Activated T-helper 2 cell treated with anti-CD3 and anti-CD28 coated beads, Interferon-gamma antibody, Interleukin-2, Interleukin-4, amounts not matched to agents 10 μg/mL and 5 μg/mL and 100 μg/mL, durations not matched to agents 14 hours and 24 hours and 36 hours (primary cell): ENCODE data around the gene RHOV. TPM values are rescaled to one million over a fixed set of nuclear protein-coding genes. Genes with fewer than 3 reads are reported as not detected.

ENCODE experiments used
- DNase-seq: peaks from one replicate; pipeline ENCODE4 v3.0.0; 2021; ENCODE audit warnings: low spot score
- H3K27ac Mint-ChIP-seq: one replicate; pipeline ENCODE4 v1.8.0; 2021; ENCODE audit warnings: mixed read lengths
- H3K27me3 Mint-ChIP-seq: one replicate; pipeline ENCODE4 v1.8.0; 2021; ENCODE audit warnings: low read depth, mixed read lengths
- H3K36me3 Mint-ChIP-seq: one replicate; pipeline ENCODE4 v1.8.0; 2021; ENCODE audit warnings: low read depth, mixed read lengths
- H3K4me1 Mint-ChIP-seq: one replicate; pipeline ENCODE4 v1.8.0; 2021; ENCODE audit warnings: low read depth, mixed read lengths
- H3K4me3 Mint-ChIP-seq: one replicate; pipeline ENCODE4 v1.8.0; 2021; ENCODE audit warnings: low read depth, mild to moderate bottlenecking, moderate library complexity, mixed read lengths
- H3K9me3 Mint-ChIP-seq: one replicate; pipeline ENCODE4 v1.8.0; 2021; ENCODE audit warnings: mixed read lengths
- intact Hi-C: fragments of 100-400 bp; cut with micrococcal nuclease; formaldehyde crosslinking; loops from one replicate; pipeline ENCODE4 v1.15.1; 2023
- total RNA-seq: library from RNA; stranded (reverse); gene quantifications from 2 replicates; pipeline ENCODE4 v1.2.3, GENCODE V29; 2022

Gene RHOV
- total RNA-seq, 1 donor from 2014 or later, result 0.82 TPM

DNA sequence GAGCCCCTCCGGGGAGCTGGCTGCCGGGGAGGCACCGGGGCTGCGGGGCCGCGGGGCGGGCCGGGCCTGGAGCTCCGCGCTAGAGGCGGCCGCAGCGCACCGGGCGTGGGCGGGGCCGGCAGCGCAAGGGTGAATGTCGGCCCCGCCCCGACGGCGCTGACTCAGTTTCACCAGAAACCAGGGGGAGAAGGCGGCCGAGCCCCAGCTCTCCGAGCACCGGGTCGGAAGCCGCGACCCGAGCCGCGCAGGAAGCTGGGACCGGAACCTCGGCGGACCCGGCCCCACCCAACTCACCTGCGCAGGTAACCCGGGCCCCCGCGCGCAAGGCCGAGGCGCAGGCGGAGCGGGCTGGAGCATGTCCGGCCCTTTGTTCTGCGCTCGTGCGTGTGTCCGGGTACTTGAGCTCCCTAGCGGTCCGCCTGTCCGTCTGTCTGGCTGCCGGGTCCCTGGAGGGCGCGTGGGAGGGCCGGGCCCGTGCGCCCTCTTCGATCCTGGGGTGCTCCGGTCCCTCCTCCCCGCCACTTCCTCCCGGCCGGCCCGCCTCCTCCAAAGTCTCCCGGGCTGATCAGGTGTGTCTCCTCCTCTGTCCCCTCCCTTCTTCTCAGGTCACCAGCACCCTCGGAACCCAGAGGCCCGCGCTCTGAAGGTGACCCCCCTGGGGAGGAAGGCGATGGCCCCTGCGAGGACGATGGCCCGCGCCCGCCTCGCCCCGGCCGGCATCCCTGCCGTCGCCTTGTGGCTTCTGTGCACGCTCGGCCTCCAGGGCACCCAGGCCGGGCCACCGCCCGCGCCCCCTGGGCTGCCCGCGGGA is 29.9 kb downstream of the RHOV start, which contains the start of gene SPINT1:
Gene SPINT1, plus strand, starts transcription at position 164 of the 811 bp plus-strand sequence. Its CDS starts 507 bp downstream, at position 671.
- peaks cover 7% of the 10 kb centered on the region for H3K36me3 Mint-ChIP-seq
- intact Hi-C loops, result loop anchor here (1.0 kb wide), 1 partner anchor 37 kb away; the partner anchor contains the start of genes DNAJC17 and ZFYVE19
- H3K4me1 Mint-ChIP-seq, result peaks cover 21% of the 10 kb centered on the region
- peak within 1 kb of the TSS; percentile 24 for H3K27ac Mint-ChIP-seq
- H3K9me3 Mint-ChIP-seq, result no peaks in the 10 kb centered on the region
- peak; percentile 26 for DNase-seq
- H3K27me3 Mint-ChIP-seq, result peaks cover 24% of the 10 kb centered on the region
- peak within 1 kb of the TSS; percentile 87 for H3K4me3 Mint-ChIP-seq

DNA sequence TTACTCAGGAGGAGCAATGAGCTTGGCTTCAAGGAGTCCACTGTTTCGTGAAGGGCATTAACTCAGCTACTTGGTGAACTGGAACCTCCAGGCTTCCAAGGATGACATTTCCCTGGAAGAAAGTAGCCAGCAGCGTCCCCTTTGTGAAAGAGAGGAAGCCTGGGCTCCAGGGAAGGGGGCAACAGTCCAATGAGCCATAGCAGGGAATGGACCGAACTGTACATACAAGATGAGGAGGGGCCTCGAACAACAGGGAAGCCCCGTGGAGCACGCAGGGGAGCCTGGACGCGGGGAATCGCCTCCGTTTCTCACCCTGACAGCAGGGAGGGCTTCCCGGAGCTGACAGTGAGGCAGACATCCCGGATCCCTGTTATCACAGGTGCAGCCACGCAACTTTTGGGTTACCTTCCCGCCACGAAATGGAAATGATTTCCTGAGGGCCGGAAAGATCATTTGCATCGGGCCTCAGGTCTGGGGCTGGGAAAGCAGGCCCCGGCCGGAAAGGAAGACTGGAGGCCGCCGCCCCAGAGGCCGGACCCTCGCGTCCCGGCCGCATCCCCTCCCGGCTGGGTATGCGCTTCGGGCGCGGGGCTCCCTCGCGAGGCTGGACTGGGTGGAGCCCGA is 30.7 kb downstream of the RHOV start:
- Mint-ChIP-seq H3K4me1 (peaks cover 21% of the 10 kb centered on the region), H3K27me3 (peaks cover 24% of the 10 kb centered on the region), H3K36me3 (peaks cover 7% of the 10 kb centered on the region), H3K9me3 (no peaks in the 10 kb centered on the region), H3K4me3 (peak overlapping the region; percentile 74), H3K27ac (no peak overlapping the region)
- DNase-seq, result no peak
- intact Hi-C loops, result no loop called here

DNA sequence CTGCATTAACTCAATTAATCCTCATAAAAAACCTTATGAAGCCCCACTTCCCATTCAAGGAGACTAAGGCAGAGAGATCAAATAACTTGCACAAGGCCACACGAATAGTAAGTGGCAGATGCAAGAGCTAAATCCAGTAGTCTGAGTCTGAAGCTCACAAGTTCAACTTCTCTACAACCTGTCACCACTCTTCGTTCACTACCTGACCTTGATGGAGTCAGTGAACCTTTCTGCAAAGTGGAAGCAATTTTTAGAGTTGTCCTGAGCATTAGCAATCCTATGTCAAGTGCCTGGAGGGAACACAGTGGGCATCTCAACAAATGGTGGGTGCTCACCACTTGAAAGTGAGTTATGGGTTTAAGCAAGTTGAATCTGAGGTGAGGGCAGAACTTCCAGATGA is 32.3 kb downstream of the RHOV start:
- H3K4me1 Mint-ChIP-seq, result peaks cover 12% of the 10 kb centered on the region
- peaks cover 24% of the 10 kb centered on the region for H3K27me3 Mint-ChIP-seq
- H3K36me3 Mint-ChIP-seq, result peaks cover 7% of the 10 kb centered on the region
- intact Hi-C loops, result no loop called here
- no peak overlapping the region for H3K27ac Mint-ChIP-seq
- no peaks in the 10 kb centered on the region for H3K9me3 Mint-ChIP-seq
- H3K4me3 Mint-ChIP-seq, result no peak overlapping the region
- DNase-seq, result no peak

DNA sequence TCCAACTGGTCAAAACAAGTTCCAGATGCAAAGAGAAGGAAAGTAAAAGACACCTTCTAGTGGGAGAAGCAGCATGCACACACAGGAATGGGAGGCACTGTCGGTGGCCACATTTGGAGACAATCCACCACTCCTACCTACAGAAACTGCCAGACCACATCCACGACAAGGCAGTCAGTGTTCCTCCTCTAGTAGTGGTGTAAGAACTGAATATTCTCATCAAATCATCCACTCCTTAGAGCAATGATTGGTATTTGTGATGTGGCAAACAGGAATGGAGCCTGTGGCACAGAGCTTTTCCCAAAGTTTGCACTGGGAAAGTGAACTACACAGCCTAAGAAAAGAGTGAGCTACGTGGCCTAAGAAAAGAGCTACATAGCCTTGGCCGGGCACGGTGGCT is 35.3 kb downstream of the RHOV start:
- no peak overlapping the region for H3K27ac Mint-ChIP-seq
- intact Hi-C loops, result no loop called here
- no peak for DNase-seq
- H3K27me3 Mint-ChIP-seq, result peaks cover 21% of the 10 kb centered on the region
- H3K36me3 Mint-ChIP-seq, result no peaks in the 10 kb centered on the region
- H3K9me3 Mint-ChIP-seq, result no peaks in the 10 kb centered on the region
- H3K4me1 Mint-ChIP-seq, result peaks cover 3% of the 10 kb centered on the region
- H3K4me3 Mint-ChIP-seq, result no peak overlapping the region

DNA sequence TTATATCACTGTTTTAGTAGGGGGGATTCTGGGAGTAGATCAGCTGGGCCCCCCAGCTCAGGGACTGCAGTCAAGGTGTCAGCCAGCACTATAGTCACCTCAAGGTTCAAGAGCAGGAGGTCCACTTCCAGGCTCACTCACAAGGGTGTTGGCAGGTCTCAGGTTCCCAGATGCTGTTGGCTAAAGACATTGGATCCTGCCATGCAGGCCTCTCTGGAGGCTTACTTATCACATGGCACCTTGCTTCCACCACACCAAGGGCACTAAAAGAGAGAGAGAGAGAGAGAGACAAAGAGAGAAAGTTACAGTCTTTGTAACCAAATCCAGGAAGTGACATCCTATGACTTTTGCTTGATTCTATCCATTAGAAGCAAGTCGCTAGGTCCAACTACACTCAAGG is 38.0 kb downstream of the RHOV start:
- no peaks in the 10 kb centered on the region for H3K36me3 Mint-ChIP-seq
- intact Hi-C loops, result no loop called here
- H3K27me3 Mint-ChIP-seq, result peaks cover 4% of the 10 kb centered on the region
- H3K9me3 Mint-ChIP-seq, result no peaks in the 10 kb centered on the region
- no peak overlapping the region for H3K27ac Mint-ChIP-seq
- no peaks in the 10 kb centered on the region for H3K4me1 Mint-ChIP-seq
- H3K4me3 Mint-ChIP-seq, result no peak overlapping the region
- no peak for DNase-seq

DNA sequence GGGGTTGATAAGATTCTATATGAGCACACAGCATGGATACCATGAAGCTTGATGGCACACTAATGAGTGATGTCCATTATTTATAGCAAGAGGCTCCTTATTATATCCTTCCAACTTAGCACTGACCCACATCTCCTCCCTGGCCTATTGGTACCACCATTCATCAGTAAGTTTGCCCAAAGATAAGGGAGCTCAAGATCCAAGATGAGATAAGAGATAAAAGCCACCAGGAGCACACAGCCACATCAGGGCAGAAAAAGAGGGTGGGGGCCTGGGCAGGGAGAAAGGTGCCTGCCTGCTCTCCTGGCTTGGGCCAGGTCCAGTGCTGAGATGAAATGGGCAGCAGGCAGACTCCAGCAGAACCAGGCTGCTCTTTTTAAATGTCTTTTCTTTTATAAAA is 41.1 kb downstream of the RHOV start:
- intact Hi-C loops, result no loop called here
- H3K36me3 Mint-ChIP-seq, result no peaks in the 10 kb centered on the region
- no peaks in the 10 kb centered on the region for H3K4me1 Mint-ChIP-seq
- DNase-seq, result no peak
- H3K4me3 Mint-ChIP-seq, result no peak overlapping the region
- H3K27ac Mint-ChIP-seq, result no peak overlapping the region
- no peaks in the 10 kb centered on the region for H3K9me3 Mint-ChIP-seq
- H3K27me3 Mint-ChIP-seq, result no peaks in the 10 kb centered on the region

DNA sequence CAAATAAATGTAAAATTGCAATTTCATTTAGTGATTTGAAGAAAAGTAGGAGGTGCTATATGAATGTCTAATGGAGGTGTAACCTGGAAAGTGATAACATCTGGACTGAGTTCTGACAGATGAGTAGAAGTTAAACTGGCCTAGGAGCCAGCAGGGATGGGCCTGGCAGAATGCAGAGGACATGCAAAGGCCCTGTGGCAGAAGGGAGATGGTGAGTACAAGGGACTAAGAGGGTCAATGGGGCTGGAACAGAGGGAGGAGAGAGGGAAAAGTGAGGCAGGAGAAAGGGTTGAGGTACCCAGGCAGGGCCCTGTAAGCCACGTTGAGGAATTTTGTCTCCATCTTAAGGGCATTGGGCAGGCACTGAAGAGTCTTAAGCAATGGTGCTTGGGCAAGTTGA is 42.2 kb downstream of the RHOV start:
- Mint-ChIP-seq H3K27me3 (no peaks in the 10 kb centered on the region), H3K36me3 (no peaks in the 10 kb centered on the region), H3K9me3 (no peaks in the 10 kb centered on the region), H3K4me3 (no peak overlapping the region), H3K27ac (no peak overlapping the region), H3K4me1 (no peaks in the 10 kb centered on the region)
- DNase-seq, result no peak
- intact Hi-C loops, result no loop called here

DNA sequence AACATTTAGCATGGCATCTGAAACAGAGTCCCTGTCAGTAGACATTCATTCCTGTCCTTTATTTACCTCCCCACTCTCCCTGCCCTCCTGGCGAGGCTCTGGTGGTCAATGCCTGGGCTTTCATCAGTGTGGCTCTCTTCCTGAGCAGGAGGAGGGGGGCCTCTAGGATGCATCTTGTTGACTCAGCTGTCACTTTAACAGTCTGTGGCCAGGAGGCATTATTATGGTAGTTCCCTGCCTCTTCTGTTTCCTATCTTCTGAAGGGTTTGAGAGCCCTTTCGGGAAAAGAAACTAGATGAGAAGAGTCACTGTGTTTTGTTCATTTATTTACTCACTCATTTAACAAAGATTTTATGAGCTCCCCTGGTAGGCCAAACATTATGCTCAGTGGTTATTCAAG is 43.1 kb downstream of the RHOV start:
- no peak overlapping the region for H3K27ac Mint-ChIP-seq

DNA sequence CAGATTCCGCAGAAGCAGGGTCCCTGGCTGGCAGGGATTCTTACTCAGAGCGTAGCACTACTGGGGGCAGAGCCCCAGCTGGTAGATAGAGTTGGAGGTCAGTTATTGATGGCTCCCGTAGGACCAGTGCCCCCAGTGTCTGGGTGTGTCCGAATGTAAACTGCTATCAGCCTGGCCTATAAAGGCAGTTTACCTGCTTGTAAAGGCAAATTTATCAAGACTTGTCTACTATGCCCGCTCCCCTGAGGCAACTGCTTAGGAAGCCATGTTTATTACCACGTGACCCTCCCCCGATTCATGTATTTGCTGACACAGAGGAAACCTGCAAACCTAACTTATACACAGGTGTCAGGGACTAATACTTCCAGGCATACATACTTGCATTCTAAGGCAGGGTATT is 44.9 kb downstream of the RHOV start:
- H3K27ac Mint-ChIP-seq, result no peak overlapping the region
- intact Hi-C loops, result no loop called here
- no peak overlapping the region for H3K4me3 Mint-ChIP-seq
- DNase-seq, result no peak
- H3K4me1 Mint-ChIP-seq, result no peaks in the 10 kb centered on the region
- no peaks in the 10 kb centered on the region for H3K9me3 Mint-ChIP-seq
- H3K36me3 Mint-ChIP-seq, result no peaks in the 10 kb centered on the region
- H3K27me3 Mint-ChIP-seq, result no peaks in the 10 kb centered on the region

More for the DNA sequence above, 43.1 kb downstream of the RHOV start:
- intact Hi-C loops, result no loop called here
- Mint-ChIP-seq H3K4me1 (no peaks in the 10 kb centered on the region), H3K36me3 (no peaks in the 10 kb centered on the region), H3K9me3 (no peaks in the 10 kb centered on the region), H3K27me3 (no peaks in the 10 kb centered on the region), H3K4me3 (no peak overlapping the region)
- no peak for DNase-seq

DNA sequence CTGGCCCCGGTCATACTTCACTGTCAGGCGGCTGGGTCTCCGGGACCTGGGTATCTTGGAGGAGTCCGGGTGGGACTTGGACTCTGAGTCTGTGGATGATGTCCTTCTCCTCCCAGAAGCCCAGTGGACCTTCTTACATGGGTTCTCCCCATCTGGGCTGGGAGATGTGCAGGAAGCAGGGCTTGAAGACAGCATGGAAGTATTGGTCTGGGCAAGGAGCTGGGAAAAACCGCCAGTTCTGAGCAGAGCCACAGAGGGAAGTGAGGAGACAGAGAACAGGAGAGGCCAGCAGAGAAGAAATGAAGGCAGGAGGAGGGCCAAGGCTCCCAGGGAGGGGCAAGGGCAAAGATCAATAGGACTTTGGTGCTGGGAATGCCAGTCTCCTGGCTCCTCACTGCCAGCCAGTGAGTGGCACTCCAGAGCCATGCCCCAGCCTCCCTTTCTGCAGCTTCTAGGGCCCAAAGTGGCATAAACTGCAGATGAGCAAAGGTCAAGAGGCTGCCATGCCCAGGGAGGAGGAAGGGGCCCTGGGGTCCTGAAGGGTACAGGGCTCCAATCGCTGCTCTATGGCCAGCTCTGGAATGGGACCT is 45.5 kb downstream of the RHOV start, which contains the start of gene PPP1R14D:
Gene PPP1R14D, minus strand, starts transcription at position 262 of the 590 bp plus-strand sequence. Its CDS starts 67 bp downstream, at position 195.
- Mint-ChIP-seq H3K4me1 (no peaks in the 10 kb centered on the region), H3K27ac (no peak within 1 kb of the TSS), H3K9me3 (no peaks in the 10 kb centered on the region), H3K4me3 (no peak within 1 kb of the TSS), H3K36me3 (no peaks in the 10 kb centered on the region), H3K27me3 (no peaks in the 10 kb centered on the region)
- no peak for DNase-seq
- intact Hi-C loops, result no loop called here

DNA sequence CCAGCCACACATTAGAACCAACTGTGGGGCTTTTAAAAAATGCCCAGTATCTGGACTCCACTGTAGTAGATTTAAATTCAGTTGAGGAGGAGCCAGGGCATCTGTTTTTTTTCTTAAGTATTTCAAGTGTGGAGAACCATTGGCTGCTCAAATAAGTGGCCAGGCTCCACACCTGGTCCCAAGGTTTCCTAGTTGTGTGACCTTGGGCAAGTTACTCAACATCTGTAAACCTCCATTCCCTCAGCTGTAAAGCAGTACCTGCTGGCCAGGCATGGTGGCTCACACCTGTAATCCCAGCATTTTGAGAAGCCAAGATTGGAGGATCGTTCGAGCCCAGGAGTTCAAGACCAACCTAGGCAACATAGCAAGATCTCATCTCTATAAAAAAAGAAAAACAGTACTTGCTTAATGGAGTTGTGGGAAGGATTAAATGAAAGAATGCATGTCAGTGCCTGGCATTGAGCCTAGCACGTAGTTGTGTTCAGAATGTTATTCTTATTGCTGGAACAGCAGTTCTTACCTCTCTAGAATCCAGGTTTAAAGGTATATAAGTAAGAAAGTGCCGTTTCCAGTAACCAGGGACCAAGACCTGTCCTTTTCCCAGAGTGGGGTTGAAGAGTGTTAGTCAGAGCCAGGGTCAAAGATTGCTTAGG is 47.5 kb downstream of the RHOV start:
- intact Hi-C loops, result no loop called here
- Mint-ChIP-seq H3K36me3 (no peaks in the 10 kb centered on the region), H3K27me3 (no peaks in the 10 kb centered on the region), H3K27ac (no peak overlapping the region), H3K4me3 (no peak overlapping the region), H3K9me3 (no peaks in the 10 kb centered on the region), H3K4me1 (no peaks in the 10 kb centered on the region)
- no peak for DNase-seq

DNA sequence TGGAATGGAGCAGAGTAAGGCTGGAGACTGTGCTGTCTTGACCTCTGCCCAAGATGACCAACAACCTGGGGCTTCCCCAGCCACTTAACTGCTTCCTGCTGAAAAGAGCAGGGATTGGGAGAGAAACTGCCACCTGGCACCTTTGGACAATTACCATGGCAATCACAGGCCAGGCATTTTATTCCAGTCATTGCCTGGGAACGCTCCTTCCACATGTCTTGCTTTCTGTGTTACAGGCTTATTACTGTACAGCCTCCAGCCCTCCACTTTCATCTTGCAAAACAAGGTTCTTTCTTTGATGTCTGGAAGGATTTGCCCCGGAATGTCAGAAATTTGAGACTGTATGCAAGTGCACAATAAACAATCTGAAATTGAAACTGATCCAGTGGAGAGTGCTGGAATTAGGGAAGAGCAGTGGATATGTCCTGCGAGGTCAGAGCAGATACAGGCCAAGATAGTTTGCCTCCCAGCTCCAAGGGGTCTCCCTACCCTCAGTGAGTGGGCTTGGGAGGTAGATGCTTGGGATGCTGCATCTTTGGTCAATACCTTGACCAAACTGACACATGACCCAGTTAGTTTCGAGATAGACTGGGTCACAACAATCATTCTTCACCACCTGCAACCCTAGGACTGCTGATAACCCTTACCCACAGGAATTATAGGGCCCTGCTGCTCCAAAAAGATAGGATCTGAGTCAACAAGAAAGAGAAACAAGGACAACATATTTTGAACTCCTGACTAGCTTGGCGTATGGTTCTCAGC is 48.2 kb downstream of the RHOV start:
- H3K9me3 Mint-ChIP-seq, result no peaks in the 10 kb centered on the region
- no peak for DNase-seq
- intact Hi-C loops, result no loop called here
- no peaks in the 10 kb centered on the region for H3K27me3 Mint-ChIP-seq
- H3K4me1 Mint-ChIP-seq, result no peaks in the 10 kb centered on the region
- H3K4me3 Mint-ChIP-seq, result no peak overlapping the region
- no peak overlapping the region for H3K27ac Mint-ChIP-seq
- H3K36me3 Mint-ChIP-seq, result no peaks in the 10 kb centered on the region
